ENCODE results near the gene NPFFR2.
"Not testable (repeated sequence)": the region's sequence is repeated elsewhere in the genome, so short reads cannot be mapped to it uniquely, and the experiment has no call there.

The NPFFR2 gene

GRCh38 chr4:72073816-72074215, 42.0 kb downstream of the NPFFR2 start:
- no peak overlapping the region for H3K4me3 ChIP-seq (ENCODE audit: low read length)
- no peaks in the 10 kb centered on the region for H3K27me3 ChIP-seq (ENCODE audit: control insufficient read depth, insufficient read depth, low read length)
- H3K9me3 ChIP-seq (ENCODE audit: control insufficient read depth, low read length): no peaks in the 10 kb centered on the region
- H3K4me1 ChIP-seq (ENCODE audit: control insufficient read depth, insufficient read depth, low read length): no peaks in the 10 kb centered on the region
- no peaks in the 10 kb centered on the region for H3K36me3 ChIP-seq (ENCODE audit: control insufficient read depth, insufficient read depth, low read length)
- no peak overlapping the region for H3K9ac ChIP-seq (ENCODE audit: low read length)

- H3K36me3 ChIP-seq (ENCODE audit: control insufficient read depth, insufficient read depth, low read length): no peaks in the 10 kb centered on the region
- H3K9me3 ChIP-seq (ENCODE audit: control insufficient read depth, low read length): no peaks in the 10 kb centered on the region
- H3K4me3 ChIP-seq (ENCODE audit: low read length): no peak overlapping the region
- no peak overlapping the region for H3K9ac ChIP-seq (ENCODE audit: low read length)
- H3K27me3 ChIP-seq (ENCODE audit: control insufficient read depth, insufficient read depth, low read length): no peaks in the 10 kb centered on the region
- H3K4me1 ChIP-seq (ENCODE audit: control insufficient read depth, insufficient read depth, low read length): no peaks in the 10 kb centered on the region
These were observed 44.8 kb downstream of the NPFFR2 start for GRCh38 chr4:72076562-72076961.

GRCh38 chr4:72077346-72077745, 45.5 kb downstream of the NPFFR2 start:
- no peak overlapping the region for H3K9ac ChIP-seq (ENCODE audit: low read length)
- no peak overlapping the region for H3K4me3 ChIP-seq (ENCODE audit: low read length)
- no peaks in the 10 kb centered on the region for H3K27me3 ChIP-seq (ENCODE audit: control insufficient read depth, insufficient read depth, low read length)
- H3K9me3 ChIP-seq (ENCODE audit: control insufficient read depth, low read length): no peaks in the 10 kb centered on the region
- no peaks in the 10 kb centered on the region for H3K4me1 ChIP-seq (ENCODE audit: control insufficient read depth, insufficient read depth, low read length)
- H3K36me3 ChIP-seq (ENCODE audit: control insufficient read depth, insufficient read depth, low read length): no peaks in the 10 kb centered on the region

GRCh38 chr4:72084587-72085011, 52.8 kb downstream of the NPFFR2 start:
- Histone ChIP-seq H3K4me1 (ENCODE audit: control insufficient read depth, insufficient read depth, low read length) (no peaks in the 10 kb centered on the region), H3K4me3 (ENCODE audit: low read length) (no peak overlapping the region), H3K9ac (ENCODE audit: low read length) (no peak overlapping the region), H3K36me3 (ENCODE audit: control insufficient read depth, insufficient read depth, low read length) (no peaks in the 10 kb centered on the region), H3K27me3 (ENCODE audit: control insufficient read depth, insufficient read depth, low read length) (no peaks in the 10 kb centered on the region), H3K9me3 (ENCODE audit: control insufficient read depth, low read length) (no peaks in the 10 kb centered on the region)

GRCh38 chr4:72090606-72091005, 58.8 kb downstream of the NPFFR2 start:
- H3K9me3 ChIP-seq (ENCODE audit: control insufficient read depth, low read length); H3K36me3 ChIP-seq (ENCODE audit: control insufficient read depth, insufficient read depth, low read length); H3K4me1 ChIP-seq (ENCODE audit: control insufficient read depth, insufficient read depth, low read length); H3K27me3 ChIP-seq (ENCODE audit: control insufficient read depth, insufficient read depth, low read length); H3K9ac ChIP-seq (ENCODE audit: low read length); H3K4me3 ChIP-seq (ENCODE audit: low read length): not testable (repeated sequence)

- H3K36me3 ChIP-seq (ENCODE audit: control insufficient read depth, insufficient read depth, low read length): no peaks in the 10 kb centered on the region
- H3K27me3 ChIP-seq (ENCODE audit: control insufficient read depth, insufficient read depth, low read length): no peaks in the 10 kb centered on the region
- H3K4me1 ChIP-seq (ENCODE audit: control insufficient read depth, insufficient read depth, low read length): no peaks in the 10 kb centered on the region
- H3K4me3 ChIP-seq (ENCODE audit: low read length): no peak overlapping the region
- no peaks in the 10 kb centered on the region for H3K9me3 ChIP-seq (ENCODE audit: control insufficient read depth, low read length)
- H3K9ac ChIP-seq (ENCODE audit: low read length): no peak overlapping the region
These were observed 62.4 kb downstream of the NPFFR2 start for GRCh38 chr4:72094059-72094797.

GRCh38 chr4:72107456-72107855, 75.7 kb downstream of the NPFFR2 start:
- no peak overlapping the region for H3K4me3 ChIP-seq (ENCODE audit: low read length)
- no peaks in the 10 kb centered on the region for H3K9me3 ChIP-seq (ENCODE audit: control insufficient read depth, low read length)
- H3K4me1 ChIP-seq (ENCODE audit: control insufficient read depth, insufficient read depth, low read length): no peaks in the 10 kb centered on the region
- H3K27me3 ChIP-seq (ENCODE audit: control insufficient read depth, insufficient read depth, low read length): no peaks in the 10 kb centered on the region
- no peak overlapping the region for H3K9ac ChIP-seq (ENCODE audit: low read length)
- no peaks in the 10 kb centered on the region for H3K36me3 ChIP-seq (ENCODE audit: control insufficient read depth, insufficient read depth, low read length)

GRCh38 chr4:72109364-72109763, 77.6 kb downstream of the NPFFR2 start:
- H3K4me3 ChIP-seq (ENCODE audit: low read length): no peak overlapping the region

GRCh38 chr4:72109959-72110497, 78.2 kb downstream of the NPFFR2 start:
- H3K4me3 ChIP-seq (ENCODE audit: low read length): no peak overlapping the region
- no peaks in the 10 kb centered on the region for H3K4me1 ChIP-seq (ENCODE audit: control insufficient read depth, insufficient read depth, low read length)
- no peaks in the 10 kb centered on the region for H3K36me3 ChIP-seq (ENCODE audit: control insufficient read depth, insufficient read depth, low read length)
- H3K9me3 ChIP-seq (ENCODE audit: control insufficient read depth, low read length): no peaks in the 10 kb centered on the region
- H3K27me3 ChIP-seq (ENCODE audit: control insufficient read depth, insufficient read depth, low read length): no peaks in the 10 kb centered on the region
- H3K9ac ChIP-seq (ENCODE audit: low read length): no peak overlapping the region

More at GRCh38 chr4:72109364-72109763, 77.6 kb downstream of the NPFFR2 start:
- H3K9ac ChIP-seq (ENCODE audit: low read length): no peak overlapping the region
- no peaks in the 10 kb centered on the region for H3K36me3 ChIP-seq (ENCODE audit: control insufficient read depth, insufficient read depth, low read length)
- no peaks in the 10 kb centered on the region for H3K27me3 ChIP-seq (ENCODE audit: control insufficient read depth, insufficient read depth, low read length)
- H3K4me1 ChIP-seq (ENCODE audit: control insufficient read depth, insufficient read depth, low read length): no peaks in the 10 kb centered on the region
- H3K9me3 ChIP-seq (ENCODE audit: control insufficient read depth, low read length): no peaks in the 10 kb centered on the region

GRCh38 chr4:72110886-72111285, 79.1 kb downstream of the NPFFR2 start:
- no peaks in the 10 kb centered on the region for H3K27me3 ChIP-seq (ENCODE audit: control insufficient read depth, insufficient read depth, low read length)
- H3K4me1 ChIP-seq (ENCODE audit: control insufficient read depth, insufficient read depth, low read length): no peaks in the 10 kb centered on the region
- H3K4me3 ChIP-seq (ENCODE audit: low read length): no peak overlapping the region
- no peaks in the 10 kb centered on the region for H3K36me3 ChIP-seq (ENCODE audit: control insufficient read depth, insufficient read depth, low read length)
- H3K9me3 ChIP-seq (ENCODE audit: control insufficient read depth, low read length): no peaks in the 10 kb centered on the region
- no peak overlapping the region for H3K9ac ChIP-seq (ENCODE audit: low read length)

GRCh38 chr4:72111863-72112262, 80.1 kb downstream of the NPFFR2 start:
- no peaks in the 10 kb centered on the region for H3K36me3 ChIP-seq (ENCODE audit: control insufficient read depth, insufficient read depth, low read length)
- H3K4me3 ChIP-seq (ENCODE audit: low read length): no peak overlapping the region
- no peak overlapping the region for H3K9ac ChIP-seq (ENCODE audit: low read length)
- no peaks in the 10 kb centered on the region for H3K27me3 ChIP-seq (ENCODE audit: control insufficient read depth, insufficient read depth, low read length)
- no peaks in the 10 kb centered on the region for H3K9me3 ChIP-seq (ENCODE audit: control insufficient read depth, low read length)
- no peaks in the 10 kb centered on the region for H3K4me1 ChIP-seq (ENCODE audit: control insufficient read depth, insufficient read depth, low read length)

GRCh38 chr4:72112514-72113156, 80.8 kb downstream of the NPFFR2 start:
- Histone ChIP-seq H3K27me3 (ENCODE audit: control insufficient read depth, insufficient read depth, low read length) (no peaks in the 10 kb centered on the region), H3K4me3 (ENCODE audit: low read length) (no peak overlapping the region), H3K9ac (ENCODE audit: low read length) (no peak overlapping the region), H3K4me1 (ENCODE audit: control insufficient read depth, insufficient read depth, low read length) (no peaks in the 10 kb centered on the region), H3K36me3 (ENCODE audit: control insufficient read depth, insufficient read depth, low read length) (no peaks in the 10 kb centered on the region), H3K9me3 (ENCODE audit: control insufficient read depth, low read length) (no peaks in the 10 kb centered on the region)

Data from mucosa of stomach (tissue), 1 donor.